ENCODE results near the gene ARHGEF40.

DNA sequence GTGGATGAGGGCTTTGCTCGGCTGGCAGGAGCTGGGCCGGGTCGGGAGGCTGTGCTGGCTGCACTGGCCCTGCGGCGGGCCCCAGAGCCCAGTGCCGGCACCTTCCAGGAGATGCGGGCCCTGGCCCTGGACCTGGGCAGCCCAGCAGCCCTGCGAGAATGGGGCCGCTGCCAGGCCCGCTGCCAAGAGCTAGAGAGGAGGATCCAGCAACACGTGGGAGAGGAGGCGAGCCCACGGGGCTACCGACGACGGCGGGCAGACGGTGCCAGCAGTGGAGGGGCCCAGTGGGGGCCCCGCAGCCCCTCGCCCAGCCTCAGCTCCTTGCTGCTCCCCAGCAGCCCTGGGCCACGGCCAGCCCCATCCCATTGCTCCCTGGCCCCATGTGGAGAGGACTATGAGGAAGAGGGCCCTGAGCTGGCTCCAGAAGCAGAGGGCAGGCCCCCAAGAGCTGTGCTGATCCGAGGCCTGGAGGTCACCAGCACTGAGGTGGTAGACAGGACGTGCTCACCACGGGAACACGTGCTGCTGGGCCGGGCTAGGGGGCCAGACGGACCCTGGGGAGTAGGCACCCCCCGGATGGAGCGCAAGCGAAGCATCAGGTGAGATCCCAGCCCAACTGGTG is 11.5 kb downstream of the ARHGEF40 start:
- TF ChIP-seq, protein P1, sequence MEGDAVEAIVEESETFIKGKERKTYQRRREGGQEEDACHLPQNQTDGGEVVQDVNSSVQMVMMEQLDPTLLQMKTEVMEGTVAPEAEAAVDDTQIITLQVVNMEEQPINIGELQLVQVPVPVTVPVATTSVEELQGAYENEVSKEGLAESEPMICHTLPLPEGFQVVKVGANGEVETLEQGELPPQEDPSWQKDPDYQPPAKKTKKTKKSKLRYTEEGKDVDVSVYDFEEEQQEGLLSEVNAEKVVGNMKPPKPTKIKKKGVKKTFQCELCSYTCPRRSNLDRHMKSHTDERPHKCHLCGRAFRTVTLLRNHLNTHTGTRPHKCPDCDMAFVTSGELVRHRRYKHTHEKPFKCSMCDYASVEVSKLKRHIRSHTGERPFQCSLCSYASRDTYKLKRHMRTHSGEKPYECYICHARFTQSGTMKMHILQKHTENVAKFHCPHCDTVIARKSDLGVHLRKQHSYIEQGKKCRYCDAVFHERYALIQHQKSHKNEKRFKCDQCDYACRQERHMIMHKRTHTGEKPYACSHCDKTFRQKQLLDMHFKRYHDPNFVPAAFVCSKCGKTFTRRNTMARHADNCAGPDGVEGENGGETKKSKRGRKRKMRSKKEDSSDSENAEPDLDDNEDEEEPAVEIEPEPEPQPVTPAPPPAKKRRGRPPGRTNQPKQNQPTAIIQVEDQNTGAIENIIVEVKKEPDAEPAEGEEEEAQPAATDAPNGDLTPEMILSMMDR (IDR thresholded peaks at IDR 0.05; ENCODE audit: low read depth, low read length) = no peak
- no peak for TF ChIP-seq EZH2phosphoT487 (IDR thresholded peaks at IDR 0.05; ENCODE audit: low read depth)
